ENCODE results near the gene SNX18. TPM values are rescaled to one million over a fixed set of nuclear protein-coding genes. Genes with fewer than 3 reads are reported as not detected.

The SNX18 gene
- total RNA-seq, 2 donors from 2014 or later = 19.7 to 20.5 TPM

GRCh38 chr5:54525692-54526091, 8.1 kb downstream of the SNX18 start:
- H3K9ac ChIP-seq (ENCODE audit: extremely low read depth, low read length, poor library complexity, severe bottlenecking) = no peak overlapping the region
- WGBS, 2 experiments (ENCODE audit: insufficient coverage in 1 of 2, insufficient read length in 1 of 2) = 77 to 83% methylated on average over 6 of the region's 6 CpGs
- H3K27ac ChIP-seq (ENCODE audit: low read depth, low read length) = no peak overlapping the region
- peaks cover 19% of the 10 kb centered on the region for H3K4me1 ChIP-seq (ENCODE audit: control insufficient read depth, insufficient read depth, low read length)
- no peak overlapping the region for H3K4me3 ChIP-seq (ENCODE audit: low read length)
- TF ChIP-seq CTCF (conservative IDR thresholded peaks at IDR 0.05) = no peak
- no peaks in the 10 kb centered on the region for H3K27me3 Mint-ChIP-seq (ENCODE audit: insufficient read depth)
- peaks cover 28% of the 10 kb centered on the region for H3K4me1 Mint-ChIP-seq
- H3K4me3 Mint-ChIP-seq = no peak overlapping the region
- no peaks in the 10 kb centered on the region for H3K36me3 Mint-ChIP-seq (ENCODE audit: low read depth)
- H3K9me3 Mint-ChIP-seq = no peaks in the 10 kb centered on the region
- no peaks in the 10 kb centered on the region for H3K27me3 ChIP-seq (ENCODE audit: control insufficient read depth, insufficient read depth, low read length, poor library complexity, severe bottlenecking)
- H3K9me3 ChIP-seq (ENCODE audit: control insufficient read depth, low read length) = no peaks in the 10 kb centered on the region
- H3K36me3 ChIP-seq (ENCODE audit: control insufficient read depth, insufficient read depth, low read length) = peaks cover 7% of the 10 kb centered on the region
- DNase-seq = no peak
- no peak overlapping the region for H3K27ac Mint-ChIP-seq

GRCh38 chr5:54526604-54527288, 9.2 kb downstream of the SNX18 start:
- Mint-ChIP-seq H3K4me1 (peaks cover 26% of the 10 kb centered on the region), H3K36me3 (ENCODE audit: low read depth) (no peaks in the 10 kb centered on the region), H3K9me3 (no peaks in the 10 kb centered on the region), H3K4me3 (no peak overlapping the region), H3K27me3 (ENCODE audit: insufficient read depth) (no peaks in the 10 kb centered on the region), H3K27ac (no peak overlapping the region)
- no peak overlapping the region for H3K9ac ChIP-seq (ENCODE audit: extremely low read depth, low read length, poor library complexity, severe bottlenecking)
- peaks cover 5% of the 10 kb centered on the region for H3K36me3 ChIP-seq (ENCODE audit: control insufficient read depth, insufficient read depth, low read length)
- no peak for TF ChIP-seq CTCF (conservative IDR thresholded peaks at IDR 0.05)
- peaks cover 19% of the 10 kb centered on the region for H3K4me1 ChIP-seq (ENCODE audit: control insufficient read depth, insufficient read depth, low read length)
- no peak overlapping the region for H3K4me3 ChIP-seq (ENCODE audit: low read length)
- 94 to 100% methylated on average over 6 of the region's 6 CpGs for WGBS, 2 experiments (ENCODE audit: insufficient coverage in 1 of 2, insufficient read length in 1 of 2)
- H3K27ac ChIP-seq (ENCODE audit: low read depth, low read length) = no peak overlapping the region
- no peaks in the 10 kb centered on the region for H3K27me3 ChIP-seq (ENCODE audit: control insufficient read depth, insufficient read depth, low read length, poor library complexity, severe bottlenecking)
- H3K9me3 ChIP-seq (ENCODE audit: control insufficient read depth, low read length) = no peaks in the 10 kb centered on the region
- DNase-seq = no peak

GRCh38 chr5:54528633-54529209, 11.2 kb downstream of the SNX18 start:
- TF ChIP-seq CTCF (conservative IDR thresholded peaks at IDR 0.05) = no peak
- Mint-ChIP-seq H3K4me3 (no peak overlapping the region), H3K4me1 (peaks cover 17% of the 10 kb centered on the region), H3K27ac (no peak overlapping the region), H3K9me3 (no peaks in the 10 kb centered on the region), H3K36me3 (ENCODE audit: low read depth) (no peaks in the 10 kb centered on the region), H3K27me3 (ENCODE audit: insufficient read depth) (no peaks in the 10 kb centered on the region)
- Histone ChIP-seq H3K27me3 (ENCODE audit: control insufficient read depth, insufficient read depth, low read length, poor library complexity, severe bottlenecking) (no peaks in the 10 kb centered on the region), H3K27ac (ENCODE audit: low read depth, low read length) (no peak overlapping the region), H3K4me1 (ENCODE audit: control insufficient read depth, insufficient read depth, low read length) (peaks cover 2% of the 10 kb centered on the region), H3K36me3 (ENCODE audit: control insufficient read depth, insufficient read depth, low read length) (no peaks in the 10 kb centered on the region), H3K9ac (ENCODE audit: extremely low read depth, low read length, poor library complexity, severe bottlenecking) (no peak overlapping the region), H3K9me3 (ENCODE audit: control insufficient read depth, low read length) (no peaks in the 10 kb centered on the region), H3K4me3 (ENCODE audit: low read length) (no peak overlapping the region)
- 94 to 95% methylated on average over 14 to 15 of the region's 15 CpGs for WGBS, 2 experiments (ENCODE audit: insufficient coverage in 1 of 2, insufficient read length in 1 of 2)
- DNase-seq = no peak

All from endodermal cell (in vitro differentiated cells).